HG03457 (cell line): Measurements from ENCODE around the gene SLC35B3.
A peak's percentile ranks its signal among the peaks of the same experiment; 100 is the strongest.
"Not testable (repeated sequence)": the region's sequence is repeated elsewhere in the genome, so short reads cannot be mapped to it uniquely, and the experiment has no call there.

Source experiments
- ATAC-seq: cut with Tn5 transposase; IDR thresholded peaks from one replicate; pipeline ENCODE4 v1.9.1; 2021; ENCODE audit warnings: moderate number of reproducible peaks; ENCODE audit not compliant: unreplicated experiment

SLC35B3 gene

GRCh38 chr6:8435093-8435844, at the start of gene SLC35B3:
SLC35B3 (minus strand) TSS chr6:8435545.
- peak; percentile 96 for ATAC-seq

GRCh38 chr6:8483650-8484049, 48.3 kb upstream of the SLC35B3 start:
- ATAC-seq: no peak

DNA sequence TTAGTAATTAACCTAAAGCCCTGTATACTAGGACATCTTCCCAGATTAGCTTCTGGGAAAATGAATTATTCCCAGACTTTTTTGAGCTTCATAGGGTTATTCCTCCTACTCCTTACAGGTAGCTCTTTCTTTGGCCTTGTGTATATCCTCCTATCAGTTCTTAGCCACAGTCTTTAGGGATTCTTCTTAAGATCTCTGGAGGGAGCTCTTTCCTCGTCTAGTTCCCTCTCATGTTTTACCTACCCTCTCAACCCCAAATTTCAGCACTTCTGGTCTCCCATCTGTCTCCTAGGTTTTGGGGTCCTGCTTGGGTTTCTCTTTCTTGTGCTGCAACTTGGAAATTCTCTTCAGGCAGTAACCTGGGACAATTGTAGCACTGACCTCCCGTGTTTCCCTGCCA, 46.4 kb upstream of the SLC35B3 start:
- no peak for ATAC-seq

DNA sequence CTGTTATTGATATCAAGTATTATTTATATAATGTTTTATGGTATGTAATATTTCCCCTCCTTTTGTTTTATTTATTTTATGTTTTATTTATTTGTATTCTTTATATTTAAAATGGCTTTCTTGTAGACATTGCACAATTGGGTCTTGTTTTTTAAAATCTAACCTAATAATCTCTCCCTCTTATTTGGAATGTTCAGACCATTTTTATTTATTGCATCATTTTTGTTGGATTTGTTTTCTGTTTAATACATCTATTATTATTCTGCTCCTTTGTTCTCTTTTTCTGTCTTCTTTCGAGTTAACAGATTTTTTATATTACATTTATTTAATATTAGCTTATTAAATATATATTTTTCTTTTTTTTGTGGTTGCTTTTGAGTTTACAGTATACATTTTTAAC, 43.1 kb upstream of the SLC35B3 start:
- no peak for ATAC-seq

- ATAC-seq: no peak
Measured at GRCh38 chr6:8476656-8477055, 41.3 kb upstream of the SLC35B3 start.

DNA sequence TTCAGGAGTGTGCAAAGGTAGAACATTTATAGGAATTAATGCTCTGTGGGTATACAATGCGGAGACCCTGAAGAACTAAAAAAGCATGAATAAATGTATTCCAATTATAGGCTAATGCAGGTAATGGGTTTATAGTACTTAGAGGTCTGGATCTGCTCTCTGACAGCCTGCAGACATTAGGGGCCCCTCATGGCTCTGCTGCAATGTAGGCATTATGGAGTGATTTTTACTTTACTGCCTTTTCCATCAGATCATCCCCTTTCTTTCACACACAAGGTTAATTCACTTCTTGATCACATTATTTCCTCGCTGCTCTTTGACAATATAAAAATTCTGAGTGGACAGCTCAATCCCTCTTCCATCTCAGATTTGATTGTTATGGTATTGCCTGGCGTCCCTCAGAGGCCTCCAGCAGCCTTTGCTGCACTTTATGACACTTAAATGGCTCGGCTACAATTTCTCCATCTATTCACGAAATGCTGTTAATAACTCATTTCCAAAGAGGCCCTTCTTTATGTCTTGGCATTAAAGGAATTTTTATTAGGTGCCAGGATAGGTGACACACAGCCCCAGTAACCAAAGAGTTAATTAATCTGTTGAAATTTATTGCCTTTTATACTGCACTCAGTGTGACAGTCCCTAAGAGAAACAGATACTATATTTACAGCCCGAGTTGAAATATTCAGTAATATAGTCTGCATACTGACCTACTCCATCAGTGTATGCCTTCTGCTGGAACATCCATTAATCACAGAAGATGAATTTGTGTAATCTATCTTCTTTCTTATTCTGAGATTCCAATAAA, 33.4 kb upstream of the SLC35B3 start:
- no peak for ATAC-seq

DNA sequence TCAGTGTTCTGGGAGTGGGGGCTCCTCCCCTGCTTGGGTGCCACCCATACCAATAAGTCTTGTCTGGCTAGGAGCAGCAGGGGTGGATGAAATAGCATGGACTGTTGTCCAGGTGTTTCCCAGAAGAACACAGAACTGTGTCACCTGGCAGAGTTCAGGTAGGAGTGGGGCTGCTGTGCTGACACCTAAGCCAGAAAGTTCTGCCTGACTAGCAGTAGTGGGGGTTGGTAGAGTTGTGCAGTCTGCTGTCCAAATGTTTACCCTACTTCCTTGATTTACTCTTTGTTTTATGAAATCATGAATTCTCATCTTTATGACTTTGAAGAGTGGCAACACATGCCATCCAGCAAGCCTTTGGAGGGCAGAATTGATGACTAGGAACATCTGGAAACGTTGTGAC, 27.3 kb upstream of the SLC35B3 start:
- no peak for ATAC-seq

- no peak for ATAC-seq
Measured at GRCh38 chr6:8462169-8462568, 26.8 kb upstream of the SLC35B3 start.

- no peak for ATAC-seq
Measured at GRCh38 chr6:8446391-8446790, 11.0 kb upstream of the SLC35B3 start.

- ATAC-seq: not testable (repeated sequence)
Measured at GRCh38 chr6:8445930-8446329, 10.6 kb upstream of the SLC35B3 start.

DNA sequence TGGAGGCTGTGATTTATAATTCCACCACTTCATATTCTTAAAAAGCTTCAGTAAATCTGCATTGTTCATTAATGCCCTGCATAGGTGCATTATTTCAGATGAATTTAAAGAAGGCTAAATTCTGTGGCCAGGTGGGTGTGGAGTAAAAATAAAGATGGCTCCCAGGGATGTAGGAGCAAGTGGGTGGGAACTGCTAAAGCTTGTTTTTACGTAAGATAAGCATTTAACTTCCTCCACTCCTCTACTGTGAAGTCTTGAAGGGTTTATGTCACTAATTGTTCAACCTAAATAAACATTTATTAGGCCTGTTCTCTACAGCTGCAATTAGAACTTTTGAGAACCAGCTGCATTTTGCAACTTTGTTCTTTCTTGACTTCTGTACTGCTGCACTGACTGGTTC, 6.8 kb upstream of the SLC35B3 start:
- ATAC-seq: no peak

- no peak for ATAC-seq
Measured at GRCh38 chr6:8441452-8441851, 6.1 kb upstream of the SLC35B3 start.

DNA sequence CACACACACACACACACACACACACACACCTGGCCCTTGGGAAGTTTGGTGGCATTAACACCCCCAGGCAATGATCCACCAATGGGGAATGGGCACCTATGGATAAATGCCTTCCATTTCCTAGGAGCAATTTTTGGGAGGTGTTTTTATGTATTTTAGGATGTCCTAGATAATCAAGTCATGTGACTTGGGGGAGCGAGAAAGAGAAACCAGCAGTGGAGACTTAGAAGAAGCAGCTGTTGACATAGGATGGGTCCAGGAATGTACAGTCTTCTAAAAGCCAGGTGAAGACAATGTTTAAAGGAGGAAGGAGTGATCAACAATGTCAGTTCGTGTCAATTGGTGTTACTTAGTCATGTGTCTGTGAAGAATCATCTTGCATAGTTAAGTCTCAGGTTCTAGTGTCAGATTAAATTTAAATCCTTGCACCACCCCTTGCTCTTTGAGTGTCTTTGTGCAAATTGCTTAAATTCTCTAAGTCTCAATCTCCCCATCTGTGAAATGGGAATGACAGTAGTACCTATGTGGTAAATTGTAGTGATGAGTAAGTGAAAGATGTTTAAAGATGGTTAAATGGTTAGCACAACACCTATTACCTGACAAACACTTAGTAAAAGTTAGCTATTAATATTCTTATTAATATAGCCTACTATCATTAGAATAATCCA, 4.4 kb upstream of the SLC35B3 start:
- ATAC-seq: no peak

DNA sequence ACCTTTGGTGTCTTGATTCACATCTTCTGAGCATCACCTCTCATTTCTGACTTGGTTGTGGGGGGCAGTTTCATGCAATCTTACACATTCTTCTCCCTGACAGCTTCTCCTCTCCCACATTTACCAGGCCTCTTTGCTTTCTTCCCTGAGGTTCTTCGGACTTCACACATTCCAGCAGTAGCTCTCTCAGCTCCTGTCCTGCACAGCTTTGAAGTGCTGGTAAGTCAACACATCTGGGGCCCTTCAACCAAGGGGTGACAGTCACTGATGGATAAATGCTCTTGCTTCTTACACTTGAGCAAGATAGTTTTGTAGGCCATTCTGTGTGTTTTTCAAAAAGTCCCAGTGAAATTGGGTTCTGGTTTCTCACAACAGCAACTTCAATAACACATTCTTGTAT, 2.5 kb upstream of the SLC35B3 start:
- ATAC-seq: no peak

- ATAC-seq: no peak
Measured at GRCh38 chr6:8436966-8437365, 1.6 kb upstream of the SLC35B3 start.

DNA sequence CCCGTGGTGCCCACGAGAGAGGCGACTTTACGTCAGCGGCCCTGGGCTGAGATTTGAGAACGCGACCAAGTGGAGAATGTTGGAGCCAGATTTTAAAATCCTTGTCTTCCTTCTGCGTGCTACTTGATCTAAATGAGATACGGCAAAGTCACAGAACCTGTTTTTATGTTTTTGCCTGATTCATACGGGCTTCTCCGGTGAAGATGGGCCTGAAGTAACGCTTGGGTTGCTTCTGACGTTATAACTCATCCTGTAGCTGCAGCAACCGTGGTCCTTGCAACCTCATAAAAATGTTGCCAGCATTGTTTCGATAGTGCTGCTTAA, 462 bp upstream of the SLC35B3 start:
- ATAC-seq: no peak

- peak; percentile 18 for ATAC-seq
Measured at GRCh38 chr6:8434727-8435092, 635 bp downstream of the SLC35B3 start.

DNA sequence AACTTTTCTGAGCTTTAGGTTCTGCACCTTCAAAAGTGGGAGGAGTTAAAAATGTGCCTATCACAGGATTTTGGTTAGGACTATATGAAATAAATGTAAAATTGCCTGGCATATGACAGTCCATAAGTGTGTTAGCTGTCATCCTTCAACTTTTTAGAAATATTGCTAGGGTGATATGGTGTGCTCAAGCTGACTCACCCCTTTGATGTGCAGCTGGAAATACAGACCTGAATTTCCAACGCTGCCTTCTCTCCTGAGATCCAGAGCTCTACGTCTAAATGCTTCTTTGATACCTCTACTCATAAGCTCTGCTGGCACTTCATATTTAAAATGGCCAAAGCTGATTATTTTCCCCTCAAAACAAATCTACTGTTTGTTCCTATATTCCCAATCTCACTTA, 2.7 kb downstream of the SLC35B3 start:
- no peak for ATAC-seq

- no peak for ATAC-seq
Measured at GRCh38 chr6:8429821-8430220, 5.5 kb downstream of the SLC35B3 start.

- ATAC-seq: not testable (repeated sequence)
Measured at GRCh38 chr6:8426544-8426943, 8.8 kb downstream of the SLC35B3 start.

- no peak for ATAC-seq
Measured at GRCh38 chr6:8420031-8420588, 15.2 kb downstream of the SLC35B3 start.

GRCh38 chr6:8415913-8416312, 19.4 kb downstream of the SLC35B3 start:
- no peak for ATAC-seq
